HCT116 (cell line): Measurements from ENCODE around the gene PRKCA. TPM values are rescaled to one million over a fixed set of nuclear protein-coding genes. Genes with fewer than 3 reads are reported as not detected.

Source experiments
- ATAC-seq: fragments of 200-7000 bp; cut with Tn5 transposase; 2 replicates; pipeline ENCODE4 v1.9.1; 2020; ENCODE audit warnings: mild to moderate bottlenecking, moderate library complexity
- BruUV-seq: library from RNA; stranded (reverse); fragments of 400-500 nt; replicated peaks from 2 replicates; lab custom pipeline; 2021; lab: Mats Ljungman, UMichigan
- CTCF ChIA-PET: fragments of 300-600 bp; sonication (Branson Sonifier 250); formaldehyde crosslinking; loops from one replicate; lab custom pipeline; 2021; ENCODE audit warnings: antibody characterized with exemption; lab: Charles Lee
- POLR2A ChIA-PET: fragments of 300-600, 350-600 bp; sonication (Branson Sonifier 250); formaldehyde crosslinking; loops from one replicate; lab custom pipeline; 2021; ENCODE audit warnings: antibody characterized with exemption; lab: Charles Lee
- RAD21 ChIA-PET, 2 experiments: fragments of 300-600 bp; sonication (Branson Sonifier 250); formaldehyde crosslinking; loops; one replicate each; lab custom pipeline; 2023; ENCODE audit warnings: low total read pairs in 2 of 2; ENCODE audit not compliant: uncharacterized antibody in 2 of 2, unreplicated experiment in 2 of 2, low non-redundant PET in 1 of 2; lab: Charles Lee
- DNase-seq: peaks from one replicate; pipeline ENCODE4 v3.0.0-alpha.2; 2010; ENCODE audit warnings: low read depth, low spot score
- H2AFZ ChIP-seq: fragments of 200-600 bp; shearing (Covaris generic), sonication (generic); 2 replicates; pipeline ENCODE4 v1.6.1; 2017; ENCODE audit warnings: low read depth, mixed run types, mixed read lengths, antibody characterized with exemption, low read length; ENCODE audit not compliant: poor library complexity, severe bottlenecking
- H3K27ac ChIP-seq: 2 replicates; pipeline ENCODE4 v1.5.1; 2012; ENCODE audit warnings: low read depth, low read length
- H3K27me3 ChIP-seq: fragments of 200-600 bp; sonication (generic); 2 replicates; pipeline ENCODE4 v1.6.1; 2016; ENCODE audit warnings: mixed run types, low read length, mixed read lengths; ENCODE audit not compliant: insufficient read depth
- H3K36me3 ChIP-seq, 2 experiments: fragments of 200-500 bp in 1 of 2; fragments of 200-600 bp in 1 of 2; sonication (Bioruptor generic) in 1 of 2; sonication (generic) in 1 of 2; 2 replicates each; pipeline versions ENCODE4 v1.5.1 to v1.6.1; 2014 to 2016; ENCODE audit warnings: low read length in 2 of 2, inconsistent platforms in 1 of 2, mixed read lengths in 1 of 2, mixed run types in 1 of 2; ENCODE audit not compliant: insufficient read depth in 2 of 2, control insufficient read depth in 1 of 2
- H3K4me1 ChIP-seq, 2 experiments: fragments of 200-600 bp in 1 of 2; sonication (generic) in 1 of 2; 2 replicates each; pipeline versions ENCODE4 v1.5.1 to v1.6.1; 2012 to 2017; ENCODE audit warnings: low read length in 2 of 2, inconsistent platforms in 1 of 2, mild to moderate bottlenecking in 1 of 2, mixed read lengths in 1 of 2, mixed run types in 1 of 2, moderate library complexity in 1 of 2; ENCODE audit not compliant: insufficient read depth in 2 of 2, control insufficient read depth in 1 of 2
- H3K4me2 ChIP-seq: fragments of 200-600 bp; sonication (generic); 2 replicates; pipeline ENCODE4 v1.6.1; 2017; ENCODE audit warnings: mixed run types, low read length, mixed read lengths
- H3K4me3 ChIP-seq, 2 experiments: fragments of 200-600 bp in 1 of 2; sonication (generic) in 1 of 2; replicated peaks in 1 of 2; 2 replicates each; pipeline ENCODE4 v1.5.1; 2011 to 2016; ENCODE audit warnings: low read length in 2 of 2, control low read depth in 1 of 2, low read depth in 1 of 2, mild to moderate bottlenecking in 1 of 2, mixed read lengths in 1 of 2, mixed run types in 1 of 2
- H3K79me2 ChIP-seq: fragments of 200-600 bp; sonication (generic); 2 replicates; pipeline ENCODE4 v1.6.1; 2017; ENCODE audit warnings: mild to moderate bottlenecking, mixed run types, low read length, moderate library complexity, mixed read lengths; ENCODE audit not compliant: insufficient read depth
- H3K9ac ChIP-seq: fragments of 200-600 bp; sonication (generic); 2 replicates; pipeline ENCODE4 v1.6.1; 2016; ENCODE audit warnings: low read length, mixed read lengths
- H3K9me2 ChIP-seq: fragments of 200-600 bp; sonication (generic), shearing (Covaris generic); 2 replicates; pipeline ENCODE4 v1.6.1; 2017; ENCODE audit warnings: mixed run types, mild to moderate bottlenecking, moderate library complexity; ENCODE audit not compliant: insufficient read depth
- H3K9me3 ChIP-seq, 2 experiments: fragments of 200-500 bp in 1 of 2; fragments of 200-600 bp in 1 of 2; sonication (Bioruptor generic) in 1 of 2; sonication (generic) in 1 of 2; 2 replicates each; pipeline ENCODE4 v1.6.1; 2014 to 2017; ENCODE audit warnings: low read length in 2 of 2, mixed read lengths in 2 of 2, inconsistent platforms in 1 of 2, low read depth in 1 of 2, mild to moderate bottlenecking in 1 of 2, mixed run types in 1 of 2, moderate library complexity in 1 of 2; ENCODE audit not compliant: control insufficient read depth in 1 of 2, insufficient read depth in 1 of 2
- H4K20me1 ChIP-seq: fragments of 200-600 bp; sonication (generic), shearing (Covaris generic); 2 replicates; pipeline ENCODE4 v1.6.1; 2017; ENCODE audit warnings: mixed run types, mild to moderate bottlenecking, moderate library complexity; ENCODE audit not compliant: insufficient read depth
- CBX3 ChIP-seq: IDR thresholded peaks from 2 replicates; pipeline ENCODE4 v1.6.1; 2012; ENCODE audit warnings: low read depth
- EGR1 ChIP-seq: IDR thresholded peaks from 2 replicates; pipeline ENCODE4 v1.6.1; 2012; ENCODE audit warnings: low read depth
- EZH2 ChIP-seq: fragments of 200-600 bp; sonication (generic); IDR thresholded peaks from 2 replicates; pipeline ENCODE4 v1.6.1; 2017; ENCODE audit warnings: antibody characterized with exemption, mixed run types
- FOSL1 ChIP-seq: IDR thresholded peaks from 2 replicates; pipeline ENCODE4 v1.6.1; 2012; ENCODE audit warnings: low read depth
- POLR2AphosphoS5 ChIP-seq: IDR thresholded peaks from 2 replicates; pipeline ENCODE4 v1.6.1; 2011; ENCODE audit warnings: mild to moderate bottlenecking, low read depth, low read length, moderate library complexity
- RAD21 ChIP-seq: IDR thresholded peaks from 2 replicates; pipeline ENCODE4 v1.6.1; 2012; ENCODE audit warnings: low read depth, mild to moderate bottlenecking
- SIN3A ChIP-seq: IDR thresholded peaks from 2 replicates; pipeline ENCODE4 v1.6.1; 2012; ENCODE audit warnings: low read depth
- SP1 ChIP-seq: IDR thresholded peaks from 2 replicates; pipeline ENCODE4 v1.6.1; 2012; ENCODE audit warnings: low read depth
- ZFX ChIP-seq: fragments of 450-650 bp; IDR thresholded peaks from 2 replicates; pipeline ENCODE4 v1.6.1; 2017
- intact Hi-C: fragments of 100-400 bp; cut with micrococcal nuclease; formaldehyde crosslinking; loops from 2 replicates; pipeline ENCODE4 v1.10.0; 2022
- total RNA-seq: library from RNA; stranded (reverse); gene quantifications from one replicate; pipeline ENCODE4 v1.2.1, GENCODE V29; 2021; ENCODE audit not compliant: unreplicated experiment
- TF ChIP-seq, protein P1 (sequence below): IDR thresholded peaks from 2 replicates; pipeline ENCODE4 v1.6.1; 2012
- TF ChIP-seq, protein P2 (sequence below): IDR thresholded peaks from 2 replicates; pipeline ENCODE4 v1.6.1; 2012; ENCODE audit warnings: low read depth

PRKCA gene
- total RNA-seq, 1 experiment from 2014 or later, result 18.8 TPM

DNA sequence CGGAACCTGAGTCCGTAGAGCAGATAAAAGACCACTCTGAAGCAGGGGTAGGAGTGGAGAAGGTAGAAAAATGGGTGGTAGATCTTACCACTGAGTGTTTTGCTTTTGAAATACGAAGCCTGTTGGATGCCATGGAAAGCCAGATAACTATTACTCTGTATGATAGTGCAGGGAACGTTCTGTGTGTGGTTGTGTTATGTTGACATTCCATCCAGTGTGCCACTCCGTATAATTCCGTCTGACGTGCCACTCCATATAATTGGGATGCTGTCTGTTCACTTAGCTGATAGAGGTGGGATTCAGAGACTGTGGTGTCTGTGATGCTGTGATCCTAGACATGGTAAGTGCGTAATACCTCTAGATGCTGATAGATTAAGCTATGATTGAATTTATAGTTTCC lies 269.3 kb downstream of the PRKCA start:
- Histone ChIP-seq H3K27me3 (no peaks in the 10 kb centered on the region), H3K36me3 (no peaks in the 10 kb centered on the region), H3K4me1 (peaks cover 9 to 12% of the 10 kb centered on the region in 2 experiments; a peak in 3 of 4 replicates), H3K4me3 (no peak overlapping the region), H3K9me2 (no peaks in the 10 kb centered on the region), H3K27ac (no peak overlapping the region), H2AFZ (no peak overlapping the region), H3K79me2 (no peaks in the 10 kb centered on the region), H3K9me3 (no peaks in the 10 kb centered on the region), H3K9ac (no peak overlapping the region), H4K20me1 (no peaks in the 10 kb centered on the region), H3K4me2 (no peak overlapping the region)
- POLR2A ChIA-PET, result no interaction called here
- no peak for DNase-seq
- no peak for TF ChIP-seq ZFX
- TF ChIP-seq, protein P1, sequence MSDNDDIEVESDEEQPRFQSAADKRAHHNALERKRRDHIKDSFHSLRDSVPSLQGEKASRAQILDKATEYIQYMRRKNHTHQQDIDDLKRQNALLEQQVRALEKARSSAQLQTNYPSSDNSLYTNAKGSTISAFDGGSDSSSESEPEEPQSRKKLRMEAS, result no peak
- CTCF ChIA-PET, result no interaction called here
- BruUV-seq, result no TSS peak
- RAD21 ChIA-PET, result no interaction called here
- intact Hi-C loops, result no loop called here
- ATAC-seq, result no peak

DNA sequence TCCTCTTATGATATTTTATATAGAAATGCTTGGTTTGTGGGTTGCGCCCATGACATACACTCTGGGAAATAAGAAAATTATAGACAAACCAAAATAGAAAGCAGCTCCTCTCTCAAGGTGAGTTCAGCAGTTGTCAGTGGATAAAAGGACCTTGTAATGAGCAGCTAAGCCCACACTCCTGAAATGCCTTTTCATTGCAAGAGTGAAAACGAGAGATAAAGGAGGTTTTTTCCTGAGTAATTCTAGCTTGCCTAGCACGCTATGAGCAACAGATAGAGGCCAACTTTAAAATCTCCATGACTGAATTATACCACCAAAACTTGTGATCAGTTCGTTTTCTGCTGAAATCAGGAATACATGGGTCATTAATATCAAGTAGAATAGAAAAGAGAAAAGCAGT lies 270.7 kb downstream of the PRKCA start:
- Histone ChIP-seq H3K4me2 (no peak overlapping the region), H4K20me1 (no peaks in the 10 kb centered on the region), H3K79me2 (no peaks in the 10 kb centered on the region), H3K27ac (no peak overlapping the region), H3K4me1 (peaks cover 1 to 3% of the 10 kb centered on the region in 2 experiments; a peak in 3 of 4 replicates), H3K9me3 (no peaks in the 10 kb centered on the region), H3K27me3 (no peaks in the 10 kb centered on the region), H2AFZ (no peak overlapping the region), H3K9ac (no peak overlapping the region), H3K36me3 (no peaks in the 10 kb centered on the region), H3K9me2 (no peaks in the 10 kb centered on the region), H3K4me3 (no peak overlapping the region)
- no TSS peak for BruUV-seq
- DNase-seq (no peak), ATAC-seq (no peak)
- CTCF ChIA-PET, result no interaction called here
- no peak for TF ChIP-seq POLR2AphosphoS5
- TF ChIP-seq RAD21, result no peak
- no peak for TF ChIP-seq SP1
- TF ChIP-seq, protein P2, sequence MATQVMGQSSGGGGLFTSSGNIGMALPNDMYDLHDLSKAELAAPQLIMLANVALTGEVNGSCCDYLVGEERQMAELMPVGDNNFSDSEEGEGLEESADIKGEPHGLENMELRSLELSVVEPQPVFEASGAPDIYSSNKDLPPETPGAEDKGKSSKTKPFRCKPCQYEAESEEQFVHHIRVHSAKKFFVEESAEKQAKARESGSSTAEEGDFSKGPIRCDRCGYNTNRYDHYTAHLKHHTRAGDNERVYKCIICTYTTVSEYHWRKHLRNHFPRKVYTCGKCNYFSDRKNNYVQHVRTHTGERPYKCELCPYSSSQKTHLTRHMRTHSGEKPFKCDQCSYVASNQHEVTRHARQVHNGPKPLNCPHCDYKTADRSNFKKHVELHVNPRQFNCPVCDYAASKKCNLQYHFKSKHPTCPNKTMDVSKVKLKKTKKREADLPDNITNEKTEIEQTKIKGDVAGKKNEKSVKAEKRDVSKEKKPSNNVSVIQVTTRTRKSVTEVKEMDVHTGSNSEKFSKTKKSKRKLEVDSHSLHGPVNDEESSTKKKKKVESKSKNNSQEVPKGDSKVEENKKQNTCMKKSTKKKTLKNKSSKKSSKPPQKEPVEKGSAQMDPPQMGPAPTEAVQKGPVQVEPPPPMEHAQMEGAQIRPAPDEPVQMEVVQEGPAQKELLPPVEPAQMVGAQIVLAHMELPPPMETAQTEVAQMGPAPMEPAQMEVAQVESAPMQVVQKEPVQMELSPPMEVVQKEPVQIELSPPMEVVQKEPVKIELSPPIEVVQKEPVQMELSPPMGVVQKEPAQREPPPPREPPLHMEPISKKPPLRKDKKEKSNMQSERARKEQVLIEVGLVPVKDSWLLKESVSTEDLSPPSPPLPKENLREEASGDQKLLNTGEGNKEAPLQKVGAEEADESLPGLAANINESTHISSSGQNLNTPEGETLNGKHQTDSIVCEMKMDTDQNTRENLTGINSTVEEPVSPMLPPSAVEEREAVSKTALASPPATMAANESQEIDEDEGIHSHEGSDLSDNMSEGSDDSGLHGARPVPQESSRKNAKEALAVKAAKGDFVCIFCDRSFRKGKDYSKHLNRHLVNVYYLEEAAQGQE, result no peak
- no peak for TF ChIP-seq CBX3
- no peak for TF ChIP-seq EZH2
- TF ChIP-seq EGR1, result no peak
- no peak for TF ChIP-seq SIN3A
- TF ChIP-seq FOSL1, result no peak
- intact Hi-C loops, result no loop called here
- POLR2A ChIA-PET, result no interaction called here
- RAD21 ChIA-PET, result interaction anchor here in 1 of 2 experiments (0.5 kb wide), 1 partner anchor 64 kb away, joined by 3 read pairs; no protein-coding TSS in a partner anchor
